HEK293 (cell line): ENCODE data around the gene CYP2C18.

Experiments
- CTCF ChIA-PET: fragments of 350-600 bp; formaldehyde crosslinking; extraction: SDS; loops from one replicate; lab custom pipeline; 2021; ENCODE audit warnings: antibody characterized with exemption; lab: Yijun Ruan, JAX
- POLR2A ChIA-PET: fragments of 300-600 bp; formaldehyde crosslinking; extraction: SDS; loops from one replicate; lab custom pipeline; 2020; ENCODE audit warnings: antibody characterized with exemption, inconsistent platforms; lab: Yijun Ruan, JAX
- H3K27ac ChIP-seq: fragments of 200-500 bp; sonication (Bioruptor generic); 2 replicates; pipeline ENCODE4 v1.5.1; 2014; ENCODE audit warnings: low read depth, low read length, control low read depth, inconsistent platforms; ENCODE audit errors: extremely low read depth
- H3K36me3 ChIP-seq, 2 experiments: fragments of 200-500 bp in 1 of 2; sonication (Bioruptor generic) in 1 of 2; 1 replicate in 1 of 2; 2 replicates in 1 of 2; pipeline ENCODE4 v1.5.1; 2014 to 2017; ENCODE audit warnings: inconsistent platforms in 2 of 2, low read length in 2 of 2; ENCODE audit not compliant: control insufficient read depth in 2 of 2, insufficient read depth in 1 of 2
- H3K4me1 ChIP-seq: fragments of 200-500 bp; sonication (Bioruptor generic); 2 replicates; pipeline ENCODE4 v1.5.1; 2014; ENCODE audit warnings: mild to moderate bottlenecking, low read length, inconsistent platforms; ENCODE audit not compliant: control insufficient read depth, insufficient read depth
- H3K4me3 ChIP-seq: 2 replicates; pipeline ENCODE4 v1.5.1; 2011; ENCODE audit warnings: low read depth, mild to moderate bottlenecking, control low read depth, low read length, moderate library complexity
- H3K9me3 ChIP-seq: fragments of 200-500 bp; sonication (Bioruptor generic); 2 replicates; pipeline ENCODE4 v1.5.1; 2014; ENCODE audit warnings: low read depth, low read length, inconsistent platforms; ENCODE audit not compliant: control insufficient read depth, insufficient read depth
- ATF2 ChIP-seq: fragments of 450-650 bp; formaldehyde crosslinking; IDR thresholded peaks from 2 replicates; pipeline ENCODE4 v1.5.1; 2016; ENCODE audit warnings: missing biosample characterization, missing genetic modification characterization, low read depth
- BCL11A ChIP-seq: fragments of 450-650 bp; formaldehyde crosslinking; IDR thresholded peaks from 2 replicates; pipeline ENCODE4 v1.5.1; 2016; ENCODE audit warnings: low read depth, missing biosample characterization, missing genetic modification characterization
- GLIS1 ChIP-seq: fragments of 450-650 bp; formaldehyde crosslinking; IDR thresholded peaks from 2 replicates; pipeline ENCODE4 v1.5.1; 2016; ENCODE audit warnings: missing biosample characterization, missing genetic modification characterization
- HOXC10 ChIP-seq: sonication (generic); formaldehyde crosslinking; IDR thresholded peaks from 2 replicates; pipeline ENCODE4 v1.8.1; 2023; ENCODE audit warnings: mild to moderate bottlenecking, missing genetic modification reagents
- IKZF3 ChIP-seq: fragments of 450-650 bp; IDR thresholded peaks from 2 replicates; pipeline ENCODE4 v1.5.0; 2018; ENCODE audit warnings: missing biosample characterization, mild to moderate bottlenecking, missing genetic modification characterization, moderate library complexity
- WT1 ChIP-seq: fragments of 450-650 bp; formaldehyde crosslinking; IDR thresholded peaks from 2 replicates; pipeline ENCODE4 v1.5.1; 2016; ENCODE audit warnings: missing biosample characterization, missing genetic modification characterization
- ZNF112 ChIP-seq: fragments of 450-650 bp; formaldehyde crosslinking; IDR thresholded peaks from 2 replicates; pipeline ENCODE4 v1.5.0; 2017; ENCODE audit warnings: missing biosample characterization, missing genetic modification characterization
- ZNF157 ChIP-seq: fragments of 450-650 bp; formaldehyde crosslinking; IDR thresholded peaks from 2 replicates; pipeline ENCODE4 v1.5.1; 2016; ENCODE audit warnings: missing biosample characterization, missing genetic modification characterization
- ZNF211 ChIP-seq: fragments of 450-650 bp; formaldehyde crosslinking; IDR thresholded peaks from 2 replicates; pipeline ENCODE4 v1.5.1; 2016; ENCODE audit warnings: low read depth, missing biosample characterization, missing genetic modification characterization
- ZNF223 ChIP-seq: fragments of 450-650 bp; formaldehyde crosslinking; IDR thresholded peaks from 2 replicates; pipeline ENCODE4 v1.5.1; 2016; ENCODE audit warnings: missing biosample characterization, missing genetic modification characterization
- ZNF23 ChIP-seq: fragments of 450-650 bp; formaldehyde crosslinking; IDR thresholded peaks from 2 replicates; pipeline ENCODE4 v1.5.1; 2016; ENCODE audit warnings: missing biosample characterization, missing genetic modification characterization, borderline replicate concordance
- ZNF449 ChIP-seq: fragments of 450-650 bp; formaldehyde crosslinking; IDR thresholded peaks from 2 replicates; pipeline ENCODE4 v1.5.1; 2017; ENCODE audit warnings: missing biosample characterization, mild to moderate bottlenecking, missing genetic modification characterization, moderate library complexity
- ZNF548 ChIP-seq: fragments of 450-650 bp; formaldehyde crosslinking; IDR thresholded peaks from 2 replicates; pipeline ENCODE4 v1.5.1; 2016; ENCODE audit warnings: missing biosample characterization, missing genetic modification characterization
- ZNF629 ChIP-seq: fragments of 450-650 bp; formaldehyde crosslinking; IDR thresholded peaks from 2 replicates; pipeline ENCODE4 v1.5.1; 2017; ENCODE audit warnings: missing biosample characterization, missing genetic modification characterization
- ZNF701 ChIP-seq: fragments of 450-650 bp; formaldehyde crosslinking; IDR thresholded peaks from 2 replicates; pipeline ENCODE4 v1.5.1; 2016; ENCODE audit warnings: missing biosample characterization, missing genetic modification characterization
- ZNF707 ChIP-seq: fragments of 450-650 bp; formaldehyde crosslinking; IDR thresholded peaks from 2 replicates; pipeline ENCODE4 v1.5.1; 2016; ENCODE audit warnings: missing biosample characterization, missing genetic modification characterization
- ZNF791 ChIP-seq: fragments of 450-650 bp; formaldehyde crosslinking; IDR thresholded peaks from 2 replicates; pipeline ENCODE4 v1.5.1; 2016; ENCODE audit warnings: missing biosample characterization, missing genetic modification characterization
- ZNF843 ChIP-seq: fragments of 450-650 bp; formaldehyde crosslinking; IDR thresholded peaks from 2 replicates; pipeline ENCODE4 v1.5.1; 2016; ENCODE audit warnings: missing biosample characterization, missing genetic modification characterization
- ZSCAN23 ChIP-seq: fragments of 450-650 bp; formaldehyde crosslinking; IDR thresholded peaks from 2 replicates; pipeline ENCODE4 v1.5.1; 2016; ENCODE audit warnings: missing biosample characterization, missing genetic modification characterization
- ZSCAN30 ChIP-seq: fragments of 450-650 bp; IDR thresholded peaks from 2 replicates; pipeline ENCODE4 v1.5.1; 2018; ENCODE audit warnings: missing biosample characterization, mild to moderate bottlenecking, missing genetic modification characterization, moderate library complexity
- TF ChIP-seq, protein P1 (sequence below): fragments of 450-650 bp; formaldehyde crosslinking; IDR thresholded peaks from 2 replicates; pipeline ENCODE4 v1.5.1; 2016; ENCODE audit warnings: missing biosample characterization, missing genetic modification characterization
- TF ChIP-seq, protein P2 (sequence below): fragments of 450-650 bp; formaldehyde crosslinking; IDR thresholded peaks from 2 replicates; pipeline ENCODE4 v1.5.1; 2016; ENCODE audit warnings: missing biosample characterization, missing genetic modification characterization
- TF ChIP-seq, protein P3 (sequence below): fragments of 450-650 bp; formaldehyde crosslinking; IDR thresholded peaks from 2 replicates; pipeline ENCODE4 v1.5.1; 2017; ENCODE audit warnings: missing biosample characterization, missing genetic modification characterization
- TF ChIP-seq, protein P4 (sequence below): fragments of 450-650 bp; formaldehyde crosslinking; IDR thresholded peaks from 2 replicates; pipeline ENCODE4 v1.5.1; 2017; ENCODE audit warnings: missing biosample characterization, missing genetic modification characterization
- TF ChIP-seq, protein P5 (sequence below): fragments of 450-650 bp; formaldehyde crosslinking; IDR thresholded peaks from 2 replicates; pipeline ENCODE4 v1.5.1; 2017; ENCODE audit warnings: missing biosample characterization, missing genetic modification characterization
- TF ChIP-seq, protein P6 (sequence below): fragments of 450-650 bp; formaldehyde crosslinking; IDR thresholded peaks from 2 replicates; pipeline ENCODE4 v1.5.1; 2017; ENCODE audit warnings: missing biosample characterization, missing genetic modification characterization

CYP2C18 gene

DNA sequence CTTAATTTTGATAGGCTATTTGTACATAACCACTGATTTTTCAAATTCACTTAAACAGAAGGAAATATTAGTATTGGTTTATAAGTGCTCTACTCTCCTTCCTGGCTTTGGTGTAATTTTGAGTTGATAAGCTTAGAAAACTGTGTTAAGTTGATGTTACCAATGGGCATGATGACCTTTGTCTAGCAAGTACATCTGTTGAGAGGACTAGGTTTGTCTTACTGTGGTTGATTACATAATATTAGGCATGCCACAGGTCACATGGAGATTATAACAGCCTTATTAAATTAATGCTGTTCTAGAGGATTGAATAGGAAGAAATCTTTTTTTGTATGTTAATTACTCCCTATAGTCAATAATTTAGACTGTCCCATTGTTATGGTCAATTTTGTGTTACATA, 27.0 kb downstream of the CYP2C18 start:
- no peaks in the 10 kb centered on the region for H3K36me3 ChIP-seq
- no peak overlapping the region for H3K4me3 ChIP-seq
- ChIA-PET CTCF (no interaction called here), POLR2A (no interaction called here)
- H3K9me3 ChIP-seq: no peaks in the 10 kb centered on the region
- TF ChIP-seq ZNF548 (tag by site-specific recombination) (no peak), GLIS1 (tag by site-specific recombination) (no peak), ZNF223 (tag by site-specific recombination) (no peak), BCL11A (no peak), ZNF23 (tag by site-specific recombination) (no peak), ZSCAN30 (no peak), ZNF701 (tag by site-specific recombination) (no peak), ZNF843 (no peak), ZNF211 (tag by site-specific recombination) (no peak), ZNF629 (tag by site-specific recombination) (no peak), IKZF3 (tag by site-specific recombination) (no peak), ATF2 (tag by site-specific recombination) (no peak), ZNF791 (tag by site-specific recombination) (no peak)
- TF ChIP-seq, protein P1, sequence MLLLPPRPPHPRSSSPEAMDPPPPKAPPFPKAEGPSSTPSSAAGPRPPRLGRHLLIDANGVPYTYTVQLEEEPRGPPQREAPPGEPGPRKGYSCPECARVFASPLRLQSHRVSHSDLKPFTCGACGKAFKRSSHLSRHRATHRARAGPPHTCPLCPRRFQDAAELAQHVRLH (tag by site-specific recombination): no peak
- TF ChIP-seq, protein P2, sequence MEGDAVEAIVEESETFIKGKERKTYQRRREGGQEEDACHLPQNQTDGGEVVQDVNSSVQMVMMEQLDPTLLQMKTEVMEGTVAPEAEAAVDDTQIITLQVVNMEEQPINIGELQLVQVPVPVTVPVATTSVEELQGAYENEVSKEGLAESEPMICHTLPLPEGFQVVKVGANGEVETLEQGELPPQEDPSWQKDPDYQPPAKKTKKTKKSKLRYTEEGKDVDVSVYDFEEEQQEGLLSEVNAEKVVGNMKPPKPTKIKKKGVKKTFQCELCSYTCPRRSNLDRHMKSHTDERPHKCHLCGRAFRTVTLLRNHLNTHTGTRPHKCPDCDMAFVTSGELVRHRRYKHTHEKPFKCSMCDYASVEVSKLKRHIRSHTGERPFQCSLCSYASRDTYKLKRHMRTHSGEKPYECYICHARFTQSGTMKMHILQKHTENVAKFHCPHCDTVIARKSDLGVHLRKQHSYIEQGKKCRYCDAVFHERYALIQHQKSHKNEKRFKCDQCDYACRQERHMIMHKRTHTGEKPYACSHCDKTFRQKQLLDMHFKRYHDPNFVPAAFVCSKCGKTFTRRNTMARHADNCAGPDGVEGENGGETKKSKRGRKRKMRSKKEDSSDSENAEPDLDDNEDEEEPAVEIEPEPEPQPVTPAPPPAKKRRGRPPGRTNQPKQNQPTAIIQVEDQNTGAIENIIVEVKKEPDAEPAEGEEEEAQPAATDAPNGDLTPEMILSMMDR (tag by site-specific recombination): no peak
- TF ChIP-seq, protein P3, sequence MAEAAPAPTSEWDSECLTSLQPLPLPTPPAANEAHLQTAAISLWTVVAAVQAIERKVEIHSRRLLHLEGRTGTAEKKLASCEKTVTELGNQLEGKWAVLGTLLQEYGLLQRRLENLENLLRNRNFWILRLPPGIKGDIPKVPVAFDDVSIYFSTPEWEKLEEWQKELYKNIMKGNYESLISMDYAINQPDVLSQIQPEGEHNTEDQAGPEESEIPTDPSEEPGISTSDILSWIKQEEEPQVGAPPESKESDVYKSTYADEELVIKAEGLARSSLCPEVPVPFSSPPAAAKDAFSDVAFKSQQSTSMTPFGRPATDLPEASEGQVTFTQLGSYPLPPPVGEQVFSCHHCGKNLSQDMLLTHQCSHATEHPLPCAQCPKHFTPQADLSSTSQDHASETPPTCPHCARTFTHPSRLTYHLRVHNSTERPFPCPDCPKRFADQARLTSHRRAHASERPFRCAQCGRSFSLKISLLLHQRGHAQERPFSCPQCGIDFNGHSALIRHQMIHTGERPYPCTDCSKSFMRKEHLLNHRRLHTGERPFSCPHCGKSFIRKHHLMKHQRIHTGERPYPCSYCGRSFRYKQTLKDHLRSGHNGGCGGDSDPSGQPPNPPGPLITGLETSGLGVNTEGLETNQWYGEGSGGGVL: no peak
- TF ChIP-seq, protein P4, sequence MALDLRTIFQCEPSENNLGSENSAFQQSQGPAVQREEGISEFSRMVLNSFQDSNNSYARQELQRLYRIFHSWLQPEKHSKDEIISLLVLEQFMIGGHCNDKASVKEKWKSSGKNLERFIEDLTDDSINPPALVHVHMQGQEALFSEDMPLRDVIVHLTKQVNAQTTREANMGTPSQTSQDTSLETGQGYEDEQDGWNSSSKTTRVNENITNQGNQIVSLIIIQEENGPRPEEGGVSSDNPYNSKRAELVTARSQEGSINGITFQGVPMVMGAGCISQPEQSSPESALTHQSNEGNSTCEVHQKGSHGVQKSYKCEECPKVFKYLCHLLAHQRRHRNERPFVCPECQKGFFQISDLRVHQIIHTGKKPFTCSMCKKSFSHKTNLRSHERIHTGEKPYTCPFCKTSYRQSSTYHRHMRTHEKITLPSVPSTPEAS: no peak
- TF ChIP-seq, protein P5, sequence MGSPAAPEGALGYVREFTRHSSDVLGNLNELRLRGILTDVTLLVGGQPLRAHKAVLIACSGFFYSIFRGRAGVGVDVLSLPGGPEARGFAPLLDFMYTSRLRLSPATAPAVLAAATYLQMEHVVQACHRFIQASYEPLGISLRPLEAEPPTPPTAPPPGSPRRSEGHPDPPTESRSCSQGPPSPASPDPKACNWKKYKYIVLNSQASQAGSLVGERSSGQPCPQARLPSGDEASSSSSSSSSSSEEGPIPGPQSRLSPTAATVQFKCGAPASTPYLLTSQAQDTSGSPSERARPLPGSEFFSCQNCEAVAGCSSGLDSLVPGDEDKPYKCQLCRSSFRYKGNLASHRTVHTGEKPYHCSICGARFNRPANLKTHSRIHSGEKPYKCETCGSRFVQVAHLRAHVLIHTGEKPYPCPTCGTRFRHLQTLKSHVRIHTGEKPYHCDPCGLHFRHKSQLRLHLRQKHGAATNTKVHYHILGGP (tag by site-specific recombination): no peak
- no peaks in the 10 kb centered on the region for H3K4me1 ChIP-seq
- no peak overlapping the region for H3K27ac ChIP-seq

DNA sequence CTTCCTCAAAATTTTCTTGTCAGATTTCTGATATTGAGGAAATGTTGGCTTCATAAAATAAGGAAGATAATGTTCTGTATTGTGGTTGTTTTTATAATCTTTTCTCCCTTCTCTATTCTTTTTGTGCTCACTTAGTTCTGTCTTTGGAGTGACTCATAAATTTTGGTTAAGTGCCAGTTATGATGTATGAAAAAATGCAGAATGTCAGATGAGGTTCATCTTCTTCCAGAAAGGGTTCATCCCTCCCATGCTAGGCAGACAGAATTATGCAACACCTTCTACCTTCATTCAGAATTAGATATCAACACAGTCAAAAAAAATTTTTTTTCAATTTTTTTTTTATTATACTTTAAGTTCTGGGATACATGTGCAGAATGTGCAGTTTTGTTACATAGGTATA, 42.3 kb downstream of the CYP2C18 start:
- CTCF ChIA-PET: no interaction called here
- Histone ChIP-seq H3K9me3 (no peaks in the 10 kb centered on the region), H3K4me3 (no peak overlapping the region), H3K36me3 (no peaks in the 10 kb centered on the region), H3K4me1 (no peaks in the 10 kb centered on the region), H3K27ac (no peak overlapping the region)
- POLR2A ChIA-PET: no interaction called here
- no peak for TF ChIP-seq ZNF449 (tag by site-specific recombination)
- no peak for TF ChIP-seq HOXC10 (CRISPR knock-in tag)
- no peak for TF ChIP-seq ZSCAN23 (tag by site-specific recombination)
- TF ChIP-seq, protein P6, sequence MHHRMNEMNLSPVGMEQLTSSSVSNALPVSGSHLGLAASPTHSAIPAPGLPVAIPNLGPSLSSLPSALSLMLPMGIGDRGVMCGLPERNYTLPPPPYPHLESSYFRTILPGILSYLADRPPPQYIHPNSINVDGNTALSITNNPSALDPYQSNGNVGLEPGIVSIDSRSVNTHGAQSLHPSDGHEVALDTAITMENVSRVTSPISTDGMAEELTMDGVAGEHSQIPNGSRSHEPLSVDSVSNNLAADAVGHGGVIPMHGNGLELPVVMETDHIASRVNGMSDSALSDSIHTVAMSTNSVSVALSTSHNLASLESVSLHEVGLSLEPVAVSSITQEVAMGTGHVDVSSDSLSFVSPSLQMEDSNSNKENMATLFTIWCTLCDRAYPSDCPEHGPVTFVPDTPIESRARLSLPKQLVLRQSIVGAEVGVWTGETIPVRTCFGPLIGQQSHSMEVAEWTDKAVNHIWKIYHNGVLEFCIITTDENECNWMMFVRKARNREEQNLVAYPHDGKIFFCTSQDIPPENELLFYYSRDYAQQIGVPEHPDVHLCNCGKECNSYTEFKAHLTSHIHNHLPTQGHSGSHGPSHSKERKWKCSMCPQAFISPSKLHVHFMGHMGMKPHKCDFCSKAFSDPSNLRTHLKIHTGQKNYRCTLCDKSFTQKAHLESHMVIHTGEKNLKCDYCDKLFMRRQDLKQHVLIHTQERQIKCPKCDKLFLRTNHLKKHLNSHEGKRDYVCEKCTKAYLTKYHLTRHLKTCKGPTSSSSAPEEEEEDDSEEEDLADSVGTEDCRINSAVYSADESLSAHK (tag by site-specific recombination): no peak
- no peak for TF ChIP-seq ZNF23 (tag by site-specific recombination)
- no peak for TF ChIP-seq ZNF157 (tag by site-specific recombination)
- no peak for TF ChIP-seq ZNF707 (tag by site-specific recombination)
- no peak for TF ChIP-seq WT1 (tag by site-specific recombination)
- no peak for TF ChIP-seq ZNF112
